Type B pancreatic cell (in vitro differentiated cells): Measurements from ENCODE around the gene DNAJC5G. TPM values are rescaled to one million over a fixed set of nuclear protein-coding genes. Genes with fewer than 3 reads are reported as not detected.
"Not testable (repeated sequence)": the region's sequence is repeated elsewhere in the genome, so short reads cannot be mapped to it uniquely, and the experiment has no call there.

Source experiments
- DNase-seq: peaks from one replicate; pipeline ENCODE4 v3.0.0; 2021; ENCODE audit warnings: mixed read lengths; ENCODE audit not compliant: unreplicated experiment; ENCODE audit errors: extremely low spot score
- H3K27ac Mint-ChIP-seq: 2 replicates; pipeline ENCODE4 v1.8.0; 2021; ENCODE audit warnings: mild to moderate bottlenecking, mixed read lengths
- H3K27me3 Mint-ChIP-seq: 2 replicates; pipeline ENCODE4 v1.8.0; 2021; ENCODE audit warnings: mixed read lengths
- H3K36me3 Mint-ChIP-seq: 2 replicates; pipeline ENCODE4 v1.8.0; 2021; ENCODE audit warnings: mixed read lengths
- H3K4me1 Mint-ChIP-seq: one replicate; pipeline ENCODE4 v1.8.0; 2021; ENCODE audit warnings: mixed read lengths; ENCODE audit not compliant: unreplicated experiment
- H3K4me3 Mint-ChIP-seq: 2 replicates; pipeline ENCODE4 v1.8.0; 2021; ENCODE audit warnings: mild to moderate bottlenecking, mixed read lengths
- H3K9me3 Mint-ChIP-seq: 2 replicates; pipeline ENCODE4 v1.8.0; 2021; ENCODE audit warnings: mixed read lengths
- total RNA-seq: library from RNA; stranded (reverse); gene quantifications from 2 replicates; pipeline ENCODE4 v1.2.1, GENCODE V29; 2021; ENCODE audit warnings: low replicate concordance
- TF ChIP-seq, protein P1 (sequence below): fragments of 200-600 bp; sonication (generic); conservative IDR thresholded peaks from 2 replicates; pipeline ENCODE4 v1.5.0; 2021; ENCODE audit warnings: antibody characterized with exemption, mild to moderate bottlenecking

DNAJC5G gene
- total RNA-seq, 1 donor from 2014 or later, result not detected

DNA sequence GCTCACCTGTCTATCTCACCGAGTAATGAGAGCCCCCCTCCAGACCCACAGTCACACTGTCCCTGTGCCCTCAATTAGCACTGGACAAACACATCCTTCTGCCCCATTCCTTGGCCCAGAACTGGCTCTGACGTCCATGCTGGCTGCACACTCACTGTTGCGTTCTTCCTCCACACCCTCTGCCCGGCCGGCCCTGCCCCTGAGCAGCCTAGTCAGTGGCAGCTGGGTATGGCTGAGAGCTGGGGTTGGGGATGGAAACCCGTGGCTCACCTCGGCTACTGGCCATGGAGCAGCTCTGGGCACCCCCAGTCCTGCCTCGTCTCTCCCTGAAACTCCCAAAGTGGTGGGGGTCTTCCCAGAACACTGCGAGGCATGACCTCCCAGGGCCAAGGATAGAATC is 39.5 kb downstream of the DNAJC5G start:
- Mint-ChIP-seq H3K27ac (no peak overlapping the region), H3K27me3 (peaks cover 2% of the 10 kb centered on the region), H3K36me3 (peaks cover 9% of the 10 kb centered on the region), H3K4me3 (no peak overlapping the region), H3K4me1 (no peaks in the 10 kb centered on the region), H3K9me3 (no peaks in the 10 kb centered on the region)
- TF ChIP-seq, protein P1, sequence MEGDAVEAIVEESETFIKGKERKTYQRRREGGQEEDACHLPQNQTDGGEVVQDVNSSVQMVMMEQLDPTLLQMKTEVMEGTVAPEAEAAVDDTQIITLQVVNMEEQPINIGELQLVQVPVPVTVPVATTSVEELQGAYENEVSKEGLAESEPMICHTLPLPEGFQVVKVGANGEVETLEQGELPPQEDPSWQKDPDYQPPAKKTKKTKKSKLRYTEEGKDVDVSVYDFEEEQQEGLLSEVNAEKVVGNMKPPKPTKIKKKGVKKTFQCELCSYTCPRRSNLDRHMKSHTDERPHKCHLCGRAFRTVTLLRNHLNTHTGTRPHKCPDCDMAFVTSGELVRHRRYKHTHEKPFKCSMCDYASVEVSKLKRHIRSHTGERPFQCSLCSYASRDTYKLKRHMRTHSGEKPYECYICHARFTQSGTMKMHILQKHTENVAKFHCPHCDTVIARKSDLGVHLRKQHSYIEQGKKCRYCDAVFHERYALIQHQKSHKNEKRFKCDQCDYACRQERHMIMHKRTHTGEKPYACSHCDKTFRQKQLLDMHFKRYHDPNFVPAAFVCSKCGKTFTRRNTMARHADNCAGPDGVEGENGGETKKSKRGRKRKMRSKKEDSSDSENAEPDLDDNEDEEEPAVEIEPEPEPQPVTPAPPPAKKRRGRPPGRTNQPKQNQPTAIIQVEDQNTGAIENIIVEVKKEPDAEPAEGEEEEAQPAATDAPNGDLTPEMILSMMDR, result no peak
- no peak for DNase-seq

DNA sequence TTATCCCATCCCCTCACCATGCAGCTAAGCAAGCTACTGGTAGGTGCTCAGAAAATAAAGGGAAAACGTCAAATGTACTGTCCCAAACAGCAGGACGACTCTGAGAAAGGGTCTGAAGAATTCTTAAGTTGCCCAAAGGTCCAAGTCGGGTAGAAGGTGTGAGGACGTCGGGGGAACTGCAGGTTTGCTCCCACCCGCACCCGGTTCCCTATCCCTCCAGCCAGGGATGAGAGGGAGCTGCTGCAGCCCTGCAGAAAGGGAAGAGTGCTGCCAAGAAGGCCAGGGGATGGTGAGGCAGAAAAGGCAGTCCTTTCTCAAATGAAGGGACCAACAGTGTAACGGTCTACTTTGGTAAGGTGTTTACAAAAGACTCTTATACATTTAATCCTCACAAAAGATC is 39.9 kb downstream of the DNAJC5G start:
- Mint-ChIP-seq H3K4me3 (no peak overlapping the region), H3K4me1 (no peaks in the 10 kb centered on the region), H3K27me3 (no peaks in the 10 kb centered on the region), H3K36me3 (peaks cover 7% of the 10 kb centered on the region), H3K27ac (no peak overlapping the region), H3K9me3 (no peaks in the 10 kb centered on the region)
- no peak for DNase-seq
- TF ChIP-seq, protein P1, result no peak

DNA sequence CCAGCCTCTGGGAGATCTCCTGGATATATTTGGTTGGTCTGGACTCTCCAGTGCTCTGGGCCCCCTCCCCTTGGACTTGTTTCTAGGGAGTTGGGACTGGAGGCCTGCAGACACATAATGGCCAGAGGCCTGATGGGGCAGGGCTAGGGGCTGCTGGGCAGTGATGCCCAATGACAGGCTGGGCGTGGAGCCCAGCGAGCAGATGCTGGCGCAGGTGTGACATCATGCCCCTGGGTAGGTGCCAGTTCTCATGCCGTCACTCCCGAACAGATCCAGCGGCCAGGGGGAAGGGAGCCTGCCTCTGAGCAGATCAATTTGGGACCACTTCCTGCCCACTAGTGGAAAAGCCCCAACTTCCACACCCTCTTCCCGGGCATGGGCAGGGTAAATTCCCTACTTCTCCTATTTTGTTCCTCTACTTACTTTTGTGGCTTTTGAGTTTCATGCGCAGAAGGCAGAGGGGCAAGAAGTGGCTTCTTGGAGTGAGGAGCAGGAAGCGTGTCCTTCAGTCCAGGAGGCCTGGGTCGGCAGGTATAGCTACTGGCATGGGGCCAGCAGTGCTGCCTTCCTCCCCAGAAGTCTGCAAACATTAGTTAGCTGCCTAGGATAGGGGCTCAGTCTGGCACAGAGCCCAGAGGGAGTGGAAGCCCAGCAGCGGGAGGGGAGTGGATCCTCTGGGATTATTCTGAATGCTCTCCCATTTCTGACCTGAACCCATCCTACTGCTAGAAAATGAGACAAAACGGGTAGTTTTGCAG is 41.6 kb downstream of the DNAJC5G start:
- H3K27me3 Mint-ChIP-seq, result no peaks in the 10 kb centered on the region
- no peak overlapping the region for H3K4me3 Mint-ChIP-seq
- TF ChIP-seq, protein P1, result no peak
- no peak overlapping the region for H3K27ac Mint-ChIP-seq
- DNase-seq, result no peak
- no peaks in the 10 kb centered on the region for H3K9me3 Mint-ChIP-seq
- peaks cover 4% of the 10 kb centered on the region for H3K36me3 Mint-ChIP-seq
- H3K4me1 Mint-ChIP-seq, result peaks cover 5% of the 10 kb centered on the region

DNA sequence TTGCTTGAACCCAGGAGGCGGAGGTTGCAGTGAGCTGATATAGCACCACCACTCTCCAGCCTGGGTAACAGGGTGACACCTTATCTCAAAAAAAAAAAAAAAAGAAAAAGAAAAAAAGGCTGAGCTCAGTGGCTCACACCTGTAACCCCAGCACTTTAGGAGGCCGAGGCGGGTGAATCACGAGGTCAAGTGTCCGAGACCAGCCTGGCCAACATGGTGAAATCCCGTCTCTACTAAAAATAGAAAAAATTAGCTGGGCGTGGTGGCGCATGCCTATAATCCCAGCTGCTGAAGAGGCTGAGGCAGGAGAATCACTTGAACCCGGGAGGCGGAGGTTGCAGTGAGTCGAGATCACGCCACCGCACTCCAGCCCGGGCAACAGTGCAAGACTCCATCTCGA is 44.6 kb downstream of the DNAJC5G start:
- H3K4me3 Mint-ChIP-seq, H3K9me3 Mint-ChIP-seq, H3K27me3 Mint-ChIP-seq: not testable (repeated sequence)

DNA sequence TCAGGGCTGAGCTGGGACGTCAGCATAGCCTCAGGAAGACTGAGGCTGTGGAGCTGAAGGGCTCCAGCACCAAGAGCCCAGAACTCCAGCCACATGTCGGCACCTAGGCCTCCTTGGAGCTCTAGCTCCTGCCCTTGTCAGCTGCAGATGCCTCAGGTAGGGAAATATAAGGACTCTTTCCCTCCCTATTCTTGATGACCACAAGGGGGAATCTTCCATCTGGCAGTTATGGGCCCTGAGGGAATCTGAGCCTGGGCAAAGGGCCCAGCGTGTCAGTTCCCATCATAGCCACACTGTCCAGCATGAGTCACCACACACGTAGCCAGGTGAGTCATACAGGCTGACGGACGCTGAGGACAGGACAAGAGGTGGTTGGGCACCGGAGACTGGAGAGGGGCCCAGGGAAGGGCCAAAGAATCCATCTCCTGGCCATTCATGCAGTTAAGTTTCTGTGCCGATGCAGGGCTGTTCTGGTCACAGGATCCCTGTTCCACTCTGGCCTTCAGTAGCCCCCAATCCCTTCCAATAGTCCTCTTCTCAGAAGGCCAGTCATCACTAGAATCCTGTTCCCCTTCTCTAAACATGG is 45.8 kb downstream of the DNAJC5G start:
- Mint-ChIP-seq H3K4me1 (peaks cover 13% of the 10 kb centered on the region), H3K4me3 (peak overlapping the region; percentile 99), H3K27ac (peak overlapping the region; percentile 71), H3K9me3 (no peaks in the 10 kb centered on the region), H3K27me3 (no peaks in the 10 kb centered on the region), H3K36me3 (peaks cover 10% of the 10 kb centered on the region)
- no peak for DNase-seq
- TF ChIP-seq, protein P1, result peak; percentile 38

More for the DNA sequence above, 44.6 kb downstream of the DNAJC5G start:
- not testable (repeated sequence) for H3K27ac Mint-ChIP-seq, H3K36me3 Mint-ChIP-seq, DNase-seq
- peaks cover 13% of the 10 kb centered on the region for H3K4me1 Mint-ChIP-seq

DNA sequence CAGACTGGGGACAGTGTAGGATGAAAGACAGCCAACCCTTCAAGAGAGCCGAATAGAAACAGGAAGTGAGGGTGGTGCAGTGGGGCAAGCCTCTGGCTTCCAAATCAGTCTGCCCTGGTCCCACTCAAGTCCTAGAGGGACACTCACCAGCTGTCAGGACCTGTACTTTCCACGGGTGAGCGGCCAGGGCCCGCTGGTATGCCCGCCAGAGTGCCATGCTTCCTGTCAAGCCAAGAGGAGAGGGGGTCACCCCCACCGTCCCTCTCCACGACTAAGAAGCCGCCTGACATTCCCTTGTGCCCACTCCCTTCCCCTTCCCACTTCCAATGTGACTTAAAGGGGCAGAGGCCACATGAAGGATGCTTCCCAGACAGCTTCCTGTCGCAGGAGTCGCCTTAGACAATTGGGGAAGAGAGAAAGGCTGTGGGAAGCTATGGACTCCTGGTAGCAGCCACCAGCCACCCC is 47.1 kb downstream of the DNAJC5G start:
- peaks cover 13% of the 10 kb centered on the region for H3K4me1 Mint-ChIP-seq
- H3K36me3 Mint-ChIP-seq, result peaks cover 20% of the 10 kb centered on the region
- peak overlapping the region; percentile 98 for H3K27ac Mint-ChIP-seq
- no peaks in the 10 kb centered on the region for H3K27me3 Mint-ChIP-seq
- H3K4me3 Mint-ChIP-seq, result peak overlapping the region; percentile 99
- H3K9me3 Mint-ChIP-seq, result no peaks in the 10 kb centered on the region
- TF ChIP-seq, protein P1, result no peak
- no peak for DNase-seq
